Mesenchymal stem cell (in vitro differentiated cells and primary cell): ENCODE measurements around the gene SAMHD1.
"Not testable (repeated sequence)": the region's sequence is repeated elsewhere in the genome, so short reads cannot be mapped to it uniquely, and the experiment has no call there.

Experiments
- DNase-seq: peaks from one replicate; pipeline ENCODE4 v3.0.0-alpha.2; 2013
- H2AFZ ChIP-seq: one replicate; pipeline ENCODE4 v1.6.1; 2013; ENCODE audit warnings: low read depth, mild to moderate bottlenecking, control low read depth, inconsistent platforms, low read length, moderate library complexity
- H2AK5ac ChIP-seq: 2 replicates; pipeline ENCODE4 v1.6.1; 2013; ENCODE audit warnings: low read length, moderate library complexity, mild to moderate bottlenecking, inconsistent platforms; ENCODE audit not compliant: severe bottlenecking
- H2BK120ac ChIP-seq: one replicate; pipeline ENCODE4 v1.6.1; 2013; ENCODE audit warnings: low read depth, mild to moderate bottlenecking, inconsistent platforms, low read length, moderate library complexity
- H2BK12ac ChIP-seq, 2 experiments: one replicate each; pipeline ENCODE4 v1.6.1; 2013; ENCODE audit warnings: inconsistent platforms in 2 of 2, low read length in 2 of 2, mild to moderate bottlenecking in 2 of 2, moderate library complexity in 2 of 2, control low read depth in 1 of 2
- H2BK15ac ChIP-seq: one replicate; pipeline ENCODE4 v1.6.1; 2013; ENCODE audit warnings: mild to moderate bottlenecking, low read depth, inconsistent platforms; ENCODE audit not compliant: poor library complexity, severe bottlenecking
- H2BK5ac ChIP-seq: 2 replicates; pipeline ENCODE4 v1.6.1; 2013; ENCODE audit warnings: low read depth, mild to moderate bottlenecking, low read length, control low read depth, inconsistent platforms; ENCODE audit not compliant: poor library complexity, severe bottlenecking
- H3K14ac ChIP-seq, 2 experiments: one replicate each; pipeline ENCODE4 v1.6.1; 2013; ENCODE audit warnings: inconsistent platforms in 2 of 2, low read length in 2 of 2, control low read depth in 1 of 2, mild to moderate bottlenecking in 1 of 2, moderate library complexity in 1 of 2
- H3K18ac ChIP-seq, 2 experiments: one replicate each; pipeline ENCODE4 v1.6.1; 2013; ENCODE audit warnings: inconsistent platforms in 2 of 2, low read length in 2 of 2, control low read depth in 1 of 2, low read depth in 1 of 2, mild to moderate bottlenecking in 1 of 2
- H3K23ac ChIP-seq, 2 experiments: one replicate each; pipeline ENCODE4 v1.6.1; 2013; ENCODE audit warnings: inconsistent platforms in 2 of 2, low read length in 2 of 2, mild to moderate bottlenecking in 2 of 2, moderate library complexity in 2 of 2, control low read depth in 1 of 2
- H3K27ac ChIP-seq: 2 replicates; pipeline ENCODE4 v1.5.1; 2013; ENCODE audit warnings: mild to moderate bottlenecking, moderate library complexity, low read length, control low read depth, inconsistent platforms; ENCODE audit not compliant: poor library complexity, severe bottlenecking
- H3K27me3 ChIP-seq, 2 experiments: 2 replicates each; pipeline versions ENCODE4 v1.6.1 to v1.7.0; 2013; ENCODE audit warnings: low read length in 2 of 2, mild to moderate bottlenecking in 2 of 2, moderate library complexity in 2 of 2, control low read depth in 1 of 2, inconsistent platforms in 1 of 2; ENCODE audit not compliant: control insufficient read depth in 1 of 2, insufficient read depth in 1 of 2
- H3K36me3 ChIP-seq, 2 experiments: 2 replicates each; pipeline versions ENCODE4 v1.6.1 to v1.7.0; 2013; ENCODE audit warnings: low read length in 2 of 2, control low read depth in 1 of 2, inconsistent platforms in 1 of 2, low read depth in 1 of 2, mild to moderate bottlenecking in 1 of 2; ENCODE audit not compliant: insufficient read depth in 2 of 2, control insufficient read depth in 1 of 2
- H3K4ac ChIP-seq, 2 experiments: one replicate each; pipeline ENCODE4 v1.6.1; 2013; ENCODE audit warnings: inconsistent platforms in 2 of 2, low read length in 2 of 2, mild to moderate bottlenecking in 2 of 2, moderate library complexity in 2 of 2, control low read depth in 1 of 2, low read depth in 1 of 2
- H3K4me1 ChIP-seq: 2 replicates; pipeline ENCODE4 v1.6.1; 2013; ENCODE audit warnings: low read depth, low read length, control low read depth; ENCODE audit not compliant: control insufficient read depth, insufficient read depth
- H3K4me2 ChIP-seq: 2 replicates; pipeline ENCODE4 v1.6.1; 2013; ENCODE audit warnings: low read length, mild to moderate bottlenecking, inconsistent platforms; ENCODE audit not compliant: poor library complexity, severe bottlenecking
- H3K4me3 ChIP-seq, 2 experiments: 2 replicates each; pipeline versions ENCODE4 v1.5.1 to v1.7.0; 2013; ENCODE audit warnings: low read length in 2 of 2, mild to moderate bottlenecking in 2 of 2, control low read depth in 1 of 2, low read depth in 1 of 2; ENCODE audit not compliant: insufficient read depth in 1 of 2
- H3K79me1 ChIP-seq: replicated peaks from 2 replicates; pipeline ENCODE4 v1.6.1; 2013; ENCODE audit warnings: mild to moderate bottlenecking, control low read depth, low read length, inconsistent platforms; ENCODE audit not compliant: poor library complexity, severe bottlenecking
- H3K9ac ChIP-seq: 2 replicates; pipeline ENCODE4 v1.7.0; 2013; ENCODE audit warnings: mild to moderate bottlenecking, low read length, moderate library complexity
- H3K9me3 ChIP-seq: 2 replicates; pipeline ENCODE4 v1.7.0; 2013; ENCODE audit warnings: mild to moderate bottlenecking, low read length; ENCODE audit not compliant: control insufficient read depth
- H4K8ac ChIP-seq: one replicate; pipeline ENCODE4 v1.6.1; 2013; ENCODE audit warnings: inconsistent platforms, mild to moderate bottlenecking, low read length, moderate library complexity
- H4K91ac ChIP-seq: one replicate; pipeline ENCODE4 v1.6.1; 2013; ENCODE audit warnings: mild to moderate bottlenecking, low read length, inconsistent platforms
- WGBS: methylation state at CpG from one replicate; pipeline ENCODE4 v1.1.7; 2013; ENCODE audit warnings: mixed read lengths; 5-methylcytosine and 5-hydroxymethylcytosine counted together

The SAMHD1 gene

DNA sequence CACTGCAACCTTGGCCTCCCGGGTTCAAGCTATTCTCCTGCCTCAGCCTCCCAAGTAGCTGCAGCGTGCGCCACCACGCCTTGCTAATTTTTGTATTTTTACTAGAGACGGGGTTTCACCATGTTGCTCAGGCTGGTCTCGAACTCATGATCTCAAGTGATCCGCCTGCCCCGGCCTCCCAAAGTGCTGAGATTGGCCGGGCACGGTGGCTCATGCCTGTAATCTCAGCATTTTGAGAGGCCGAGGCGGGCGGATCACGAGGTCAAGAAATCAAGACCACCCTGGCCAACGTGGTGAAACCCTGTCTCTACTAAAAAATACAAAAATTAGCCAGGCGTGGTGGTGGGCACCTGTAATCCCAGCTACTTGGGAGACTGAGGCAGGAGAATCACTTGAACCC, 17.9 kb downstream of the SAMHD1 start:
- H3K23ac ChIP-seq, H2AFZ ChIP-seq, DNase-seq, H2BK15ac ChIP-seq, H3K4me1 ChIP-seq, H4K8ac ChIP-seq, H3K4me3 ChIP-seq, H3K9me3 ChIP-seq, H4K91ac ChIP-seq, H3K18ac ChIP-seq, H2AK5ac ChIP-seq, H3K4me2 ChIP-seq, H2BK12ac ChIP-seq, H3K4ac ChIP-seq, H3K14ac ChIP-seq, H3K27me3 ChIP-seq, H2BK5ac ChIP-seq, H2BK120ac ChIP-seq, H3K9ac ChIP-seq, H3K79me1 ChIP-seq, H3K27ac ChIP-seq: not testable (repeated sequence)
- 98% methylated on average over 12 of the region's 16 CpGs for WGBS
- H3K36me3 ChIP-seq = peaks cover 0 to 44% of the 10 kb centered on the region in 2 experiments

DNA sequence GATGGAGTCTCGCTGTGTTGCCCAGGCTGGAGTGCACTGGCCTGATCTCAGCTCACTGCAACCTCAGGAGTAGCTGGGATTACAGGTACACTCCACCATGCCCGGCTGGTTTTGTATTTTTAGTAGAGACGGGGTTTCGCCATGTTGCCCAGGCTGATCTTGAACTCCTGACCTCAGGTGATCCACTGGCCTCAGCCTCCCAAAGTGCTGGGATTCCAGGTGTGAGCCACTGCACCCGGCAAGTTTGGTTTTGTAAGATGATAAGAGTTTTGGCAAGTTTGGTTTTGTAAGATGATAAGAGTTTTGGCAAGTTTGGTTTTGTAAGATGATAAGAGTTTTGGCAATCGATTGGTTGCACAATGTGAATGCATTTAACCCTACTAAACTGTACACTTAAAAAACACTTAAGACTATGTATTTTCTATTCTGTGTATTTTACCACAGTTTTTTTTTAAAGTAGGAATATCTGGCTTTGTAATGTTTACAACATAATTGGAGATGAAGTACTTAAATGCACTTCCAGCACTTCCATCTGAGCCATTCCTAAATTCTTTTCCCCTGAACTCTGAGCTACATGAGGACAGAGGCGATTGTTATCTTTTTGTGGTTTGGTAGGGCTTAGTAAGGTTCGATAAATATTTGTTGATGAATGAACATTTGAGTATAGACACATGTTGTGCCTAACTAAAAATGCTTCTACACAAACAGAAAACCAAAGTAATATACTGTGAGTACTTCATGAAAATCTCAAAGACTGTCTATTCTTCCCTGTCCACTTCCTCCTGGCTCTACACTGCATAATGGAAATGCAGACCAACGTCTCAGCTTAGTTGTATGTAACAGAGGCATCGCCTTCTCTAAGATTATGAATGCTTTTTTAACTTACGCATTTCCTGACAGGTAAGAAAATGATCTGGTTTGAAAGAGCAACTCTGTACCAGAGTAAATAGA, 18.8 kb downstream of the SAMHD1 start:
- Histone ChIP-seq H4K91ac (no peak overlapping the region), H3K79me1 (peaks cover 1% of the 10 kb centered on the region), H4K8ac (no peak overlapping the region), H3K9ac (no peak overlapping the region), H3K27me3 (no peaks in the 10 kb centered on the region), H3K4me2 (no peak overlapping the region), H2BK120ac (no peak overlapping the region), H3K4me1 (no peaks in the 10 kb centered on the region), H3K4ac (no peak overlapping the region), H2BK5ac (no peak overlapping the region), H3K18ac (no peak overlapping the region), H2BK15ac (no peak overlapping the region), H3K23ac (no peak overlapping the region), H3K14ac (no peak overlapping the region), H2BK12ac (no peak overlapping the region), H2AFZ (no peak overlapping the region), H3K27ac (no peak overlapping the region), H3K9me3 (no peaks in the 10 kb centered on the region), H2AK5ac (no peak overlapping the region), H3K36me3 (peaks cover 2 to 42% of the 10 kb centered on the region in 2 experiments), H3K4me3 (no peak overlapping the region)
- DNase-seq = peak; percentile 81
- WGBS = 85% methylated on average over 7 of the region's 11 CpGs

DNA sequence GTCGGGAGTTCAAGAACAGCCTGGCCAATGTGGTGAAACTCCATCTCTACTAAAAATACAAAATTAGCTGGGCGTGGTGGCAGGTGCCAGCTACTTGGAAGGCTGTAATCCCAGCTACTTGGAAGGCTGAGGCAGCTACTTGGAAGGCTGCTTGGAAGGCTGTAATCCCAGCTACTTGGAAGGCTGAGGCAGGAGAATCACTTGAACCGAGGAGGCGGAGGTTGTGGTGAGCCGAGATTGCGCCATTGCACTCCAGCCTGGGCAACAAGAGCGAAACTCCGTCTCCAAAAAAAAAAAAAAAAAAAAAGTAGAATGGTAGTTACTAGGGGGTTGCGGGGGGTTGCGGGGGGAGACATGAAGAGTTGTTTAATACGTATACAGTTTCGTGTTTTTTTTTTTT, 19.4 kb downstream of the SAMHD1 start:
- not testable (repeated sequence) for H4K8ac ChIP-seq, H2AK5ac ChIP-seq, H3K23ac ChIP-seq, H2BK15ac ChIP-seq, H3K4me2 ChIP-seq, H3K4me3 ChIP-seq, H3K9me3 ChIP-seq, H4K91ac ChIP-seq, H3K9ac ChIP-seq, DNase-seq, H3K14ac ChIP-seq, H3K18ac ChIP-seq, H2BK120ac ChIP-seq, H3K79me1 ChIP-seq, H2AFZ ChIP-seq, H2BK12ac ChIP-seq, H3K4ac ChIP-seq, H3K27me3 ChIP-seq, H2BK5ac ChIP-seq, H3K27ac ChIP-seq, H3K4me1 ChIP-seq
- 93% methylated on average over 11 of the region's 12 CpGs for WGBS
- peaks cover 3 to 43% of the 10 kb centered on the region in 2 experiments for H3K36me3 ChIP-seq

DNA sequence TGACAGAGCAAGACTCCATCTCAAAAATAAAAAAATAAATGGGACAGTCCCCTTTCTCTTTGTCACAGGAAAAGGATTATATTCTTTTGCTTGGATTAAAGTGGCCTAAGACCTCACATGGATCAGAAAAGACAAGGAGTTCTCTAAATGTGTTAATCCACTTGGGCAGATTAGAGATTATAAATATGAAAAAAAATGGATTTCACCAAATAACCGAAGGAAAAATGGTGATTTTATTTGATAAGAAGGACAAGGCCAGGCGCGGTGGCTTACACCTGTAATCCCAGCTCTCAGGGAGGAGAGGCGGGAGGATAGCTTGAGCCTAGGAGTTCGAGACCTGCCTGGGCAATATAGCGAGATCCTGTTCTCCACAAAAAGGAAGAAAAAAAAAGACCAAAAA, 21.8 kb downstream of the SAMHD1 start:
- Histone ChIP-seq H3K9me3 (no peaks in the 10 kb centered on the region), H2BK12ac (no peak overlapping the region), H3K14ac (no peak overlapping the region), H3K4me3 (no peak overlapping the region), H3K79me1 (no peaks in the 10 kb centered on the region), H3K4me2 (no peak overlapping the region), H2BK5ac (no peak overlapping the region), H3K4me1 (no peaks in the 10 kb centered on the region), H3K23ac (no peak overlapping the region), H2BK15ac (no peak overlapping the region), H2BK120ac (no peak overlapping the region), H2AK5ac (no peak overlapping the region), H3K18ac (no peak overlapping the region), H2AFZ (no peak overlapping the region), H3K27me3 (no peaks in the 10 kb centered on the region), H4K8ac (no peak overlapping the region), H4K91ac (no peak overlapping the region), H3K27ac (no peak overlapping the region), H3K36me3 (peaks cover 3 to 47% of the 10 kb centered on the region in 2 experiments), H3K4ac (no peak overlapping the region), H3K9ac (no peak overlapping the region)
- WGBS = 95% methylated on average over 4 of the region's 6 CpGs
- DNase-seq = no peak
